Heart left ventricle (tissue), 13 donors: ENCODE measurements around the gene ARRB1.

ENCODE experiments used
- POLR2A ChIP-seq, 2 donors: fragments of 450-650 bp; IDR thresholded peaks; one replicate each; pipeline ENCODE4 v1.6.1; 2017; ENCODE audit warnings: antibody characterized with exemption in 2 of 2, mild to moderate bottlenecking in 2 of 2, moderate library complexity in 2 of 2
- TF ChIP-seq, protein P1 (sequence below), 12 donors: fragments of 200-600 bp; sonication (generic) in 4 of 12; IDR thresholded peaks; one replicate each; pipeline versions ENCODE4 v1.5.0 to v1.8.0; 2018 to 2022; ENCODE audit warnings: antibody characterized with exemption in 12 of 12, mild to moderate bottlenecking in 5 of 12
- donor health status: ischemic (EF 13 %, LVEDD 7.1; RV severe dilation, severe dysfunction).
- donor health status: DM: no; HTN: yes; CAD: no.
- donor health status: DM: no; HTN: no; CAD: no.
- donor health status: ischemic (EF 25% LVEDD 6.9; RV normal size, moderate dysfunction).
- donor health status: ischemic (EF 25% LVEDD 5.7; RV mildly dilated, moderate dysfunction).
- donor health status: ischemic (EF 35%, LVEDD 5.7; RV mildly dilated, moderate dysfunction).
- donor health status: nonischemic (EF 11% LVEDD 7.7; RV severe dilation, severe dysfunction).
- donor health status: DM: yes; HTN: yes; CAD: no.
- donor health status: PGD.
- donor health status: ischemic (EF 29% LVEDD 5.4; RV normal size, mild dysfunction).
- donor health status: nonischemic (EF 23%, LVEDD 6.1; RV moderate dilation, normal function).

DNA sequence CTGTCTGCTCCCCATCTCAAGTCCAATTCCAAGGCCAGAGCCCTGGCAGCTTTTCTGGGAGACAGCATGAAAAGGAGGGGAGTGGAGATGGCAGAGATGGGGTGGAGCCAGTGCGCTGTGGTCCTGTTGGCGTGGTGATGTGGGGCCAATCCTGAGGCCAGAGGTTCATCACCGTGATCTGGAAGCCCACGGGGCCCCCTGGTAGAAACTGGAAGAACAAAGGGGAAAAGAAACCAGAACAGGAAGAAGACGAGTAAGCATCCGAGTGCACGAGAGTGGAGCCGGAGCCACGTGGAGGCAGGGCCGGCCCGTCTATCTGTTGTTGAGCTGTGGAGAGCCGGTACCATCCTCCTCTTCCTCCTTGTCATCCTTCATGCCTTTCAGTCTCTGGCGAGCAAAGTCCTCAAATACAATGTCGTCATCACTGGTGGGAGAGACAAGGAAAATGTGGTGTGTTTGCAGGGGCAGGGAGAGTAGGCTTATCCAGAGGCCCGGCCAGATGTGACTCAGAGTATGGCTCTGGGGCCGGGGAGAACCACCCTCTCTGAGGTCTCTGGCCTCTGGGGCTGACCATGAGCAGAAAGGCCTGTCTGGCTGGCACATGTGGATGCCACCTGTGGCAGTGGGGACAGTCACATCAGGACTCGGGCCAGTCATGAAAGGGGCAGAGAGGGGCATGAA lies 85.5 kb downstream of the ARRB1 start:
- TF ChIP-seq, protein P1, sequence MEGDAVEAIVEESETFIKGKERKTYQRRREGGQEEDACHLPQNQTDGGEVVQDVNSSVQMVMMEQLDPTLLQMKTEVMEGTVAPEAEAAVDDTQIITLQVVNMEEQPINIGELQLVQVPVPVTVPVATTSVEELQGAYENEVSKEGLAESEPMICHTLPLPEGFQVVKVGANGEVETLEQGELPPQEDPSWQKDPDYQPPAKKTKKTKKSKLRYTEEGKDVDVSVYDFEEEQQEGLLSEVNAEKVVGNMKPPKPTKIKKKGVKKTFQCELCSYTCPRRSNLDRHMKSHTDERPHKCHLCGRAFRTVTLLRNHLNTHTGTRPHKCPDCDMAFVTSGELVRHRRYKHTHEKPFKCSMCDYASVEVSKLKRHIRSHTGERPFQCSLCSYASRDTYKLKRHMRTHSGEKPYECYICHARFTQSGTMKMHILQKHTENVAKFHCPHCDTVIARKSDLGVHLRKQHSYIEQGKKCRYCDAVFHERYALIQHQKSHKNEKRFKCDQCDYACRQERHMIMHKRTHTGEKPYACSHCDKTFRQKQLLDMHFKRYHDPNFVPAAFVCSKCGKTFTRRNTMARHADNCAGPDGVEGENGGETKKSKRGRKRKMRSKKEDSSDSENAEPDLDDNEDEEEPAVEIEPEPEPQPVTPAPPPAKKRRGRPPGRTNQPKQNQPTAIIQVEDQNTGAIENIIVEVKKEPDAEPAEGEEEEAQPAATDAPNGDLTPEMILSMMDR (IDR thresholded peaks at IDR 0.05) = no peak
- no peak for TF ChIP-seq POLR2A (IDR thresholded peaks at IDR 0.05)
